GM23338 (cell line): ENCODE data around the gene WDR1. TPM values are rescaled to one million over a fixed set of nuclear protein-coding genes. Genes with fewer than 3 reads are reported as not detected.

Experiments used
- ATAC-seq: fragments of 200-7000 bp; cut with Tn5 transposase; 3 replicates; pipeline ENCODE4 v1.9.1; 2020
- DNase-seq: peaks from one replicate; pipeline ENCODE4 v3.0.0-alpha.2; 2015; ENCODE audit warnings: low spot score
- H2AFZ ChIP-seq: fragments of 200-600 bp; sonication (generic); 2 replicates; pipeline ENCODE4 v1.8.0; 2016; ENCODE audit warnings: antibody characterized with exemption, mild to moderate bottlenecking, moderate library complexity
- H3F3A ChIP-seq: fragments of 200-600 bp; sonication (generic); replicated peaks from 2 replicates; pipeline ENCODE4 v1.8.0; 2017; ENCODE audit warnings: antibody characterized with exemption, mixed run types, low read depth
- H3K27ac ChIP-seq: fragments of 200-600 bp; sonication (generic); 2 replicates; pipeline ENCODE4 v1.6.1; 2016; ENCODE audit warnings: low read depth
- H3K27me3 ChIP-seq: fragments of 200-600 bp; sonication (generic); 2 replicates; pipeline ENCODE4 v1.8.0; 2016; ENCODE audit warnings: mild to moderate bottlenecking, mixed run types, moderate library complexity; ENCODE audit not compliant: insufficient read depth
- H3K36me3 ChIP-seq: fragments of 200-600 bp; sonication (generic); 2 replicates; pipeline ENCODE4 v1.8.0; 2016; ENCODE audit warnings: mild to moderate bottlenecking; ENCODE audit not compliant: insufficient read depth
- H3K4me1 ChIP-seq: fragments of 200-600 bp; sonication (generic); 2 replicates; pipeline ENCODE4 v1.8.0; 2016; ENCODE audit warnings: mild to moderate bottlenecking, moderate library complexity; ENCODE audit not compliant: insufficient read depth
- H3K4me2 ChIP-seq: fragments of 200-600 bp; sonication (generic); 2 replicates; pipeline ENCODE4 v1.7.1; 2017; ENCODE audit warnings: mixed run types
- H3K4me3 ChIP-seq: fragments of 200-600 bp; sonication (generic); 2 replicates; pipeline ENCODE4 v1.6.1; 2016; ENCODE audit warnings: mixed run types
- H3K79me2 ChIP-seq: fragments of 200-600 bp; sonication (generic); replicated peaks from 2 replicates; pipeline ENCODE4 v1.8.0; 2017; ENCODE audit warnings: mild to moderate bottlenecking; ENCODE audit not compliant: insufficient read depth
- H3K9me2 ChIP-seq: fragments of 200-600 bp; sonication (generic); 2 replicates; pipeline ENCODE4 v1.8.0; 2017; ENCODE audit not compliant: insufficient read depth
- H4K20me1 ChIP-seq: fragments of 200-600 bp; sonication (generic); replicated peaks from 2 replicates; pipeline ENCODE4 v1.8.0; 2017; ENCODE audit warnings: mild to moderate bottlenecking; ENCODE audit not compliant: insufficient read depth
- H3K27ac Mint-ChIP-seq: 2 replicates; pipeline ENCODE4 v1.8.0; 2020; ENCODE audit warnings: inconsistent platforms, mild to moderate bottlenecking, moderate library complexity, mixed read lengths
- H3K27me3 Mint-ChIP-seq: 3 replicates; pipeline ENCODE4 v1.8.0; 2022; ENCODE audit warnings: low read depth, mild to moderate bottlenecking, moderate library complexity, mixed read lengths, inconsistent platforms; ENCODE audit not compliant: insufficient read depth, poor library complexity
- H3K36me3 Mint-ChIP-seq: 3 replicates; pipeline ENCODE4 v1.8.0; 2021; ENCODE audit warnings: low read depth, mild to moderate bottlenecking, inconsistent platforms, moderate library complexity, mixed read lengths
- H3K4me1 Mint-ChIP-seq: 3 replicates; pipeline ENCODE4 v1.8.0; 2020; ENCODE audit warnings: mild to moderate bottlenecking, inconsistent platforms, mixed read lengths
- H3K4me3 Mint-ChIP-seq: 3 replicates; pipeline ENCODE4 v1.8.0; 2021; ENCODE audit warnings: moderate library complexity, mild to moderate bottlenecking, inconsistent platforms, mixed read lengths
- H3K9me3 Mint-ChIP-seq: 3 replicates; pipeline ENCODE4 v1.8.0; 2020; ENCODE audit warnings: moderate library complexity, mild to moderate bottlenecking, inconsistent platforms, mixed read lengths
- EZH2 ChIP-seq: fragments of 200-600 bp; sonication (generic); IDR thresholded peaks from one replicate; pipeline ENCODE4 v1.8.0; 2017; ENCODE audit warnings: antibody characterized with exemption, mild to moderate bottlenecking, low read depth; ENCODE audit not compliant: unreplicated experiment
- JUNB ChIP-seq: IDR thresholded peaks from one replicate; pipeline ENCODE4 v1.6.1; 2016; ENCODE audit warnings: antibody characterized with exemption; ENCODE audit not compliant: unreplicated experiment
- POLR2AphosphoS5 ChIP-seq: IDR thresholded peaks from 2 replicates; pipeline ENCODE4 v1.6.1; 2016; ENCODE audit warnings: antibody characterized with exemption, low read depth
- STAT1 ChIP-seq: IDR thresholded peaks from one replicate; pipeline ENCODE4 v1.6.1; 2016; ENCODE audit warnings: antibody characterized with exemption; ENCODE audit not compliant: unreplicated experiment
- polyA plus RNA-seq: library from polyadenylated mRNA; unstranded; fragments of >200 nt; fragmentation: Nextera tagmentation; extraction: Ambion mirVana; gene quantifications from 2 replicates; pipeline ENCODE4 v1.2.1, GENCODE V29; 2016
- total RNA-seq: library from RNA; depleted of rRNA; stranded (reverse); fragments of >200 nt; shearing (Covaris generic); gene quantifications from 2 replicates; pipeline ENCODE4 v1.2.3, GENCODE V29; 2014
- TF ChIP-seq, protein P1 (sequence below): fragments of 250-450 bp; sonication (Bioruptor Pico); IDR thresholded peaks from 2 replicates; pipeline ENCODE4 v1.5.0; 2020; ENCODE audit warnings: mild to moderate bottlenecking, moderate library complexity
- TF ChIP-seq, protein P2 (sequence below), 2 experiments: fragments of 200-600 bp in 1 of 2; sonication (generic) in 1 of 2; conservative IDR thresholded peaks; 2 replicates each; pipeline versions ENCODE4 v1.5.1 to v1.6.1; 2016 to 2017; ENCODE audit warnings: antibody characterized with exemption in 2 of 2, low read depth in 2 of 2, mild to moderate bottlenecking in 2 of 2, moderate library complexity in 1 of 2

WDR1 gene
- total and polyA plus RNA-seq, 2 experiments from 2014 or later = 93.2 to 248 TPM

DNA sequence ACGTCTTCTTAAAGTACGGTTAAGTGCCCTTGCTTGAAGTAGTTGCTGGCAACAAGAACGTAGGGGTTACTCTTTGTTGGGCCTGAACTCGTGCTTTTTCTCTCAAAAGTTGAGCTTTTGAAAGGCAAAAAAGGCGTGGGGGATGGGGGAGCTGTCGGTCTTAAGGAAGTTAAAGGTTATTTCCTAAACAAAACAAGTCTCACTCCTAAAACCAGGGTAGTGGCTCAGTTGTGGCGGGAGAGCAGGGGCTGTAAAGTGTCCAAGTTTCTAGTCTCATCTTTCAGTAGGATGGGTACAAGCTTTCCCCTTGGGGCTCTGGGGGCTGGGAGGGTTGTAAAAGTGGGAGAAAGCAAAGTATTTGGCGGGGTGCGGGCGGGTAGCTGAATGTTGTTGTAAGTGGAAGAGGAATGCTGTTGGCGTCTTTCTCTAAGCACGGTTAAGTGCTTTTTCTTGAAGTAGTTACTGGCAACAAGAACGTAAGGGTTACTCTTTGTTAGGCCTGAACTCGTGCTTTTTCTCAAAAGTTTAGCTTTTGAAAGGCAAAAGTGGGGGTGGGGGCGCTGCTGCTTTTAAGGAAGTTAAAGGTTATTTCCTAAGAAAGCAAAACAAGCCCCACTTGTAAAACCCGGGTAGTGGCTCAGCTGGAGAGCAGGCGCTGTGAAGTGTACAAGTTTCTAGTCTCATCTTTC is 904 bp upstream of the WDR1 start (continued):
- TF ChIP-seq, protein P1, sequence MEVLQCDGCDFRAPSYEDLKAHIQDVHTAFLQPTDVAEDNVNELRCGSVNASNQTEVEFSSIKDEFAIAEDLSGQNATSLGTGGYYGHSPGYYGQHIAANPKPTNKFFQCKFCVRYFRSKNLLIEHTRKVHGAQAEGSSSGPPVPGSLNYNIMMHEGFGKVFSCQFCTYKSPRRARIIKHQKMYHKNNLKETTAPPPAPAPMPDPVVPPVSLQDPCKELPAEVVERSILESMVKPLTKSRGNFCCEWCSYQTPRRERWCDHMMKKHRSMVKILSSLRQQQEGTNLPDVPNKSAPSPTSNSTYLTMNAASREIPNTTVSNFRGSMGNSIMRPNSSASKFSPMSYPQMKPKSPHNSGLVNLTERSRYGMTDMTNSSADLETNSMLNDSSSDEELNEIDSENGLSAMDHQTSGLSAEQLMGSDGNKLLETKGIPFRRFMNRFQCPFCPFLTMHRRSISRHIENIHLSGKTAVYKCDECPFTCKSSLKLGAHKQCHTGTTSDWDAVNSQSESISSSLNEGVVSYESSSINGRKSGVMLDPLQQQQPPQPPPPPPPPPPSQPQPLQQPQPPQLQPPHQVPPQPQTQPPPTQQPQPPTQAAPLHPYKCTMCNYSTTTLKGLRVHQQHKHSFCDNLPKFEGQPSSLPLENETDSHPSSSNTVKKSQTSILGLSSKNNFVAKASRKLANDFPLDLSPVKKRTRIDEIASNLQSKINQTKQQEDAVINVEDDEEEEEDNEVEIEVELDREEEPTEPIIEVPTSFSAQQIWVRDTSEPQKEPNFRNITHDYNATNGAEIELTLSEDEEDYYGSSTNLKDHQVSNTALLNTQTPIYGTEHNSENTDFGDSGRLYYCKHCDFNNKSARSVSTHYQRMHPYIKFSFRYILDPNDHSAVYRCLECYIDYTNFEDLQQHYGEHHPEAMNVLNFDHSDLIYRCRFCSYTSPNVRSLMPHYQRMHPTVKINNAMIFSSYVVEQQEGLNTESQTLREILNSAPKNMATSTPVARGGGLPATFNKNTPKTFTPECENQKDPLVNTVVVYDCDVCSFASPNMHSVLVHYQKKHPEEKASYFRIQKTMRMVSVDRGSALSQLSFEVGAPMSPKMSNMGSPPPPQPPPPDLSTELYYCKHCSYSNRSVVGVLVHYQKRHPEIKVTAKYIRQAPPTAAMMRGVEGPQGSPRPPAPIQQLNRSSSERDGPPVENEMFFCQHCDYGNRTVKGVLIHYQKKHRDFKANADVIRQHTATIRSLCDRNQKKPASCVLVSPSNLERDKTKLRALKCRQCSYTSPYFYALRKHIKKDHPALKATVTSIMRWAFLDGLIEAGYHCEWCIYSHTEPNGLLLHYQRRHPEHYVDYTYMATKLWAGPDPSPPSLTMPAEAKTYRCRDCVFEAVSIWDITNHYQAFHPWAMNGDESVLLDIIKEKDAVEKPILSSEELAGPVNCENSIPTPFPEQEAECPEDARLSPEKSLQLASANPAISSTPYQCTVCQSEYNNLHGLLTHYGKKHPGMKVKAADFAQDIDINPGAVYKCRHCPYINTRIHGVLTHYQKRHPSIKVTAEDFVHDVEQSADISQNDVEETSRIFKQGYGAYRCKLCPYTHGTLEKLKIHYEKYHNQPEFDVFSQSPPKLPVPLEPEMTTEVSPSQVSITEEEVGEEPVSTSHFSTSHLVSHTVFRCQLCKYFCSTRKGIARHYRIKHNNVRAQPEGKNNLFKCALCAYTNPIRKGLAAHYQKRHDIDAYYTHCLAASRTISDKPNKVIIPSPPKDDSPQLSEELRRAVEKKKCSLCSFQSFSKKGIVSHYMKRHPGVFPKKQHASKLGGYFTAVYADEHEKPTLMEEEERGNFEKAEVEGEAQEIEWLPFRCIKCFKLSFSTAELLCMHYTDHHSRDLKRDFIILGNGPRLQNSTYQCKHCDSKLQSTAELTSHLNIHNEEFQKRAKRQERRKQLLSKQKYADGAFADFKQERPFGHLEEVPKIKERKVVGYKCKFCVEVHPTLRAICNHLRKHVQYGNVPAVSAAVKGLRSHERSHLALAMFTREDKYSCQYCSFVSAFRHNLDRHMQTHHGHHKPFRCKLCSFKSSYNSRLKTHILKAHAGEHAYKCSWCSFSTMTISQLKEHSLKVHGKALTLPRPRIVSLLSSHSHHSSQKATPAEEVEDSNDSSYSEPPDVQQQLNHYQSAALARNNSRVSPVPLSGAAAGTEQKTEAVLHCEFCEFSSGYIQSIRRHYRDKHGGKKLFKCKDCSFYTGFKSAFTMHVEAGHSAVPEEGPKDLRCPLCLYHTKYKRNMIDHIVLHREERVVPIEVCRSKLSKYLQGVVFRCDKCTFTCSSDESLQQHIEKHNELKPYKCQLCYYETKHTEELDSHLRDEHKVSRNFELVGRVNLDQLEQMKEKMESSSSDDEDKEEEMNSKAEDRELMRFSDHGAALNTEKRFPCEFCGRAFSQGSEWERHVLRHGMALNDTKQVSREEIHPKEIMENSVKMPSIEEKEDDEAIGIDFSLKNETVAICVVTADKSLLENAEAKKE (CRISPR knock-in tag) = no peak
- TF ChIP-seq EZH2 = no peak
- no peak for TF ChIP-seq JUNB
- TF ChIP-seq, protein P2, sequence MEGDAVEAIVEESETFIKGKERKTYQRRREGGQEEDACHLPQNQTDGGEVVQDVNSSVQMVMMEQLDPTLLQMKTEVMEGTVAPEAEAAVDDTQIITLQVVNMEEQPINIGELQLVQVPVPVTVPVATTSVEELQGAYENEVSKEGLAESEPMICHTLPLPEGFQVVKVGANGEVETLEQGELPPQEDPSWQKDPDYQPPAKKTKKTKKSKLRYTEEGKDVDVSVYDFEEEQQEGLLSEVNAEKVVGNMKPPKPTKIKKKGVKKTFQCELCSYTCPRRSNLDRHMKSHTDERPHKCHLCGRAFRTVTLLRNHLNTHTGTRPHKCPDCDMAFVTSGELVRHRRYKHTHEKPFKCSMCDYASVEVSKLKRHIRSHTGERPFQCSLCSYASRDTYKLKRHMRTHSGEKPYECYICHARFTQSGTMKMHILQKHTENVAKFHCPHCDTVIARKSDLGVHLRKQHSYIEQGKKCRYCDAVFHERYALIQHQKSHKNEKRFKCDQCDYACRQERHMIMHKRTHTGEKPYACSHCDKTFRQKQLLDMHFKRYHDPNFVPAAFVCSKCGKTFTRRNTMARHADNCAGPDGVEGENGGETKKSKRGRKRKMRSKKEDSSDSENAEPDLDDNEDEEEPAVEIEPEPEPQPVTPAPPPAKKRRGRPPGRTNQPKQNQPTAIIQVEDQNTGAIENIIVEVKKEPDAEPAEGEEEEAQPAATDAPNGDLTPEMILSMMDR (conservative IDR thresholded peaks at IDR 0.05; ENCODE audit: low read depth in 2 of 2) = no peak

DNA sequence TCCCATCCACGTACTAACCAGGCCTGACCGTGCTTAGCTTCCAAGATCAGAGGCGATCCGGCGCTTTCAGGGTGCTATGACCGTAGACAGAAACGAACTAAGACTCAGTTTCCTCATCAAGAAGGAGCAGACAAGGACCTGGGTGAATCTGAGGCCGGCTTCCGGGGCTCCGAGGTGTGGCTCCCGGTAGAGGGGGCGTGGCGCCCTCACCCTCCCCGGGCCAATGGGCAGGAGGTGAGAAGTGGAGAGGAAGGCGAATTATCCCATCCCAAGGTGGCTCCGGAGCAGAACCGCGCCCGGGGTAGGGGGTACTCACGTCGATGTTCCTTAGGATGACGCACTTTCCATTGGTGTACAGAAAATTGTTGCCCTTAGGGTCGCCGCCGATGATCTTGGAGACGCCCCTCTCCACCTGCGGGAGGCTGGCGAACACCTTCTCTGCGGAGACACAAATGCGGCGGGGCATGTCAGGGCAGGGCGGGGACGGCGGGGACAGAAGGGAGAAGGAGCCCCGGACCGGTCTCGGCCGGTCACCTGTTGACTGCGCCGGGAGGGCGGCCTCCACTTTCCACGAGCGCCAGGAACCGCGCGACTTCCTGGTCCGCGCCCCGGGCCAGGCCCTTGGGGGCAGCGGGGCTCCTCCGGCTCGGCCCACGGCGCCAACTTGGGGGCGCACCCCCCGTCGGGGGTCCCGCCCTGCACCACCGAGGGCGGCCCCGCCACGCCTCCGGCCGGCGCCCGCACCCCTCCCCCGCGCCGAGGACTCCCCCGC is 616 bp downstream of the WDR1 start:
- Histone ChIP-seq H3K4me2 (peak overlapping the region; percentile 89), H2AFZ (no peak overlapping the region), H3F3A (0 out of 2 replicates have a peak, but pooled peaks cover 4% of the 10 kb centered on the region), H3K4me1 (peaks cover 42% of the 10 kb centered on the region), H3K4me3 (peak overlapping the region; percentile 66), H3K27ac (peak overlapping the region; percentile 86), H4K20me1 (peaks cover 35% of the 10 kb centered on the region), H3K27me3 (no peaks in the 10 kb centered on the region), H3K36me3 (peaks cover 29% of the 10 kb centered on the region), H3K9me2 (no peaks in the 10 kb centered on the region), H3K79me2 (peaks cover 55% of the 10 kb centered on the region)
- H3K4me3 Mint-ChIP-seq = peak overlapping the region; percentile 96
- DNase-seq = peak; percentile 72
- peak; percentile 27 for ATAC-seq
- peaks cover 52% of the 10 kb centered on the region for H3K36me3 Mint-ChIP-seq
- H3K27ac Mint-ChIP-seq = peak overlapping the region; percentile 98
- H3K27me3 Mint-ChIP-seq = peaks cover 39% of the 10 kb centered on the region
- TF ChIP-seq STAT1 = no peak
- TF ChIP-seq POLR2AphosphoS5 = peak; percentile 60
- H3K4me1 Mint-ChIP-seq = peaks cover 72% of the 10 kb centered on the region
- no peaks in the 10 kb centered on the region; the same call in 2 of the 3 replicates for H3K9me3 Mint-ChIP-seq
